A673 (cell line): ENCODE data around the gene PRR15L. TPM values are rescaled to one million over a fixed set of nuclear protein-coding genes. Genes with fewer than 3 reads are reported as not detected.
"Not testable (repeated sequence)": the region's sequence is repeated elsewhere in the genome, so short reads cannot be mapped to it uniquely, and the experiment has no call there.

Experiments used
- BruUV-seq: library from RNA; stranded (reverse); fragments of 400-500 nt; replicated peaks from 2 replicates; lab custom pipeline; 2021; lab: Mats Ljungman, UMichigan
- CTCF ChIA-PET: fragments of 300-600 bp; sonication (Branson Sonifier 250); formaldehyde crosslinking; loops from one replicate; lab custom pipeline; 2022; ENCODE audit warnings: antibody characterized with exemption; lab: Charles Lee
- POLR2A ChIA-PET: fragments of 300-600 bp; sonication (Branson Sonifier 250); formaldehyde crosslinking; loops from one replicate; lab custom pipeline; 2022; ENCODE audit warnings: antibody characterized with exemption; ENCODE audit not compliant: low non-redundant PET; lab: Charles Lee
- DNase-seq: peaks from one replicate; pipeline ENCODE4 v3.0.0-alpha.2; 2015; ENCODE audit warnings: low spot score
- H3K27ac ChIP-seq: fragments of 200-600 bp; sonication (generic); 2 replicates; pipeline ENCODE4 v1.5.1; 2016; ENCODE audit warnings: mixed run types, low read depth, mild to moderate bottlenecking, mixed read lengths, antibody characterized with exemption, low read length; ENCODE audit not compliant: poor library complexity, severe bottlenecking
- H3K27me3 ChIP-seq: fragments of 200-600 bp; sonication (generic); replicated peaks from 2 replicates; pipeline ENCODE4 v1.6.1; 2017; ENCODE audit warnings: mixed run types, low read depth, mild to moderate bottlenecking, mixed read lengths, antibody characterized with exemption, low read length; ENCODE audit not compliant: insufficient read depth, poor library complexity
- H3K36me3 ChIP-seq: fragments of 200-600 bp; sonication (generic); 2 replicates; pipeline ENCODE4 v1.6.1; 2016; ENCODE audit warnings: mixed run types, mild to moderate bottlenecking, mixed read lengths, antibody characterized with exemption, low read length; ENCODE audit not compliant: insufficient read depth, poor library complexity, severe bottlenecking
- H3K4me1 ChIP-seq: fragments of 200-600 bp; sonication (generic); 2 replicates; pipeline ENCODE4 v1.6.1; 2017; ENCODE audit warnings: mixed run types, mild to moderate bottlenecking, mixed read lengths, antibody characterized with exemption, low read length; ENCODE audit not compliant: insufficient read depth, poor library complexity, severe bottlenecking
- H3K4me3 ChIP-seq: fragments of 200-600 bp; sonication (generic); 2 replicates; pipeline ENCODE4 v1.5.1; 2016; ENCODE audit warnings: low read depth, mixed run types, mild to moderate bottlenecking, mixed read lengths, low read length; ENCODE audit not compliant: poor library complexity, severe bottlenecking
- H3K9me3 ChIP-seq: fragments of 200-600 bp; sonication (generic); 2 replicates; pipeline ENCODE4 v1.6.1; 2016; ENCODE audit warnings: mixed run types, low read depth, mild to moderate bottlenecking, mixed read lengths, antibody characterized with exemption, low read length; ENCODE audit not compliant: poor library complexity, severe bottlenecking
- CTCF ChIP-seq: fragments of 300-800, 200-600 bp; sonication (generic); conservative IDR thresholded peaks from 2 replicates; pipeline ENCODE4 v1.5.1; 2017; ENCODE audit warnings: low read depth, mild to moderate bottlenecking, antibody characterized with exemption, low read length, moderate library complexity, mixed read lengths
- EZH2 ChIP-seq: fragments of 200-600 bp; sonication (generic); IDR thresholded peaks from 2 replicates; pipeline ENCODE4 v1.6.1; 2017; ENCODE audit warnings: borderline replicate concordance, low read depth, mild to moderate bottlenecking, mixed read lengths, antibody characterized with exemption, low read length; ENCODE audit not compliant: poor library complexity, severe bottlenecking
- intact Hi-C: fragments of 100-400 bp; cut with micrococcal nuclease; formaldehyde crosslinking; loops from one replicate; pipeline ENCODE4 v1.10.0; 2022; ENCODE audit not compliant: unreplicated experiment
- total RNA-seq: library from RNA; stranded (reverse); gene quantifications from 2 replicates; pipeline ENCODE4 v1.2.3, GENCODE V29; 2021

The PRR15L gene
- total RNA-seq, 1 experiment from 2014 or later, result not detected

DNA sequence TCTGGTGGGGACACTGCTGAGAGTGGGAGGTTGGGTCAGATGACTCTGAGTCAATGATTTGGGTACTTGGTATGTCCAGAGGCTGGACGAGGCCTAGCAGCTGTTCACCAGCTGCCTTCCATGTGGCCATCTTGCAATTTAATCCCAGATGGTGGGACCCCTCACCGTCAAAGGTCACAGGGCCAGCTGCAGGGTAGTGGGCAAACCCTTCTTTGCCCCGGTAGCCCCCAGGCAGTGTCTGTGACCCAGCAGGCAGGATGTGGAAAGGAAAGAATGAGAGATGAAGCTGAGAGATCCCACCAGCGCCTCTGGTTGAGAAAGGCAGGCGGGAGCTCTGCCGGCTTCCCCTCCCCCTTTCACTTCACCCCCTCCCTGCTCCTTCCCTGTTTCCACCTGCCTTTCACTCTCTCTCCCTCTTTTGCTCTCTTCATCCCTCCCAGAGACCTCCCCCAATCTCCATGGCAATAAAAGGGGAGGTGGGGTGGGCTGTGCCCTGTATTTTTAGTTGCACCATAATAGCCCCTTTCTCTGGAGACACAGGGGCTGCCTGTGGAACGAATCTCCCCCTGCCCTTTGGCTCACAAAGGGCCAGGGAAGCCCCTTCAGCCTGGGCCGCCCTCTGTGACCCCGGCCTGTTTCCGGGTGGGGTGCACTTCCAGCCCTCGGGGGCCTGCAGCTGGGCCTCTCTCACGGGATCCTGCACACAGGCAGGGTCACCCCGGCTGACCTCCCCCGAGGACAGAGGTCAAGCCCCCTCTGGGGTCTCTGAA lies 33.5 kb upstream of the PRR15L start:
- ChIA-PET CTCF (no interaction called here), POLR2A (no interaction called here)
- peaks cover 27% of the 10 kb centered on the region for H3K4me1 ChIP-seq
- H3K27ac ChIP-seq, result no peak overlapping the region
- no TSS peak for BruUV-seq
- H3K36me3 ChIP-seq, result no peaks in the 10 kb centered on the region
- TF ChIP-seq CTCF (no peak), EZH2 (no peak)
- no peak overlapping the region for H3K4me3 ChIP-seq
- no peaks in the 10 kb centered on the region for H3K27me3 ChIP-seq
- intact Hi-C loops, result no loop called here
- no peak for DNase-seq
- no peaks in the 10 kb centered on the region for H3K9me3 ChIP-seq

GRCh38 chr17:47989700-47990099 lies 32.0 kb upstream of the PRR15L start:
- no TSS peak for BruUV-seq
- DNase-seq, result no peak
- H3K4me3 ChIP-seq, result no peak overlapping the region
- ChIA-PET POLR2A (interaction anchor here (0.6 kb wide), 1 partner anchor 19 kb away, joined by 4 read pairs; no protein-coding TSS in a partner anchor), CTCF (no interaction called here)
- peaks cover 27% of the 10 kb centered on the region for H3K4me1 ChIP-seq
- H3K36me3 ChIP-seq, result peaks cover 4% of the 10 kb centered on the region
- no peaks in the 10 kb centered on the region for H3K27me3 ChIP-seq
- peak overlapping the region; percentile 52 for H3K27ac ChIP-seq
- intact Hi-C loops, result no loop called here
- H3K9me3 ChIP-seq, result no peaks in the 10 kb centered on the region
- no peak for TF ChIP-seq EZH2

DNA sequence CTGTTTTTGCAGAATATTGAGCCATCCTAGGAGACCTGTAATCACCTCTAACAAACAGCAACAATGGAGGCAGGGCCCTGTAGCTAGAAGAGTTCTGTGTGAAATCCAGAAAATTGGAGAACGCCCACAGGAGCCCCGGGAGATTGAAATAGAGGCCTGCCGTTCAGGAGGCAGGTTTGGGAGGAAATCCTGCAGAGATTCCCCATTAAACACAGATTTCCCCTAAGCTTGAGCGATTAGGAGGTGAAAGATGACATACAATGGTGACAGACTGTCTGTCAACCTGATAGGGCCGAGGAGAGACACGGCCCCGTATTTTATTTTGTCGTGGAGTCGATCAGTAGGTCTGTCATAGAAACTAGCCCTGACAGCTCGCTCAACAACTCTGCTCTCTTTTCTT lies 31.5 kb upstream of the PRR15L start:
- intact Hi-C loops, result no loop called here
- Histone ChIP-seq H3K4me3 (no peak overlapping the region), H3K27me3 (no peaks in the 10 kb centered on the region), H3K9me3 (no peaks in the 10 kb centered on the region), H3K27ac (peak overlapping the region; percentile 52), H3K36me3 (peaks cover 4% of the 10 kb centered on the region), H3K4me1 (peaks cover 27% of the 10 kb centered on the region)
- POLR2A ChIA-PET, result interaction anchor here (0.5 to 0.6 kb wide), 2 partner anchors 19 to 65 kb away, joined by 4 to 10 read pairs; no protein-coding TSS in a partner anchor
- no peak for TF ChIP-seq CTCF
- BruUV-seq, result no TSS peak
- no peak for DNase-seq
- CTCF ChIA-PET, result no interaction called here

GRCh38 chr17:47988445-47988844 lies 30.8 kb upstream of the PRR15L start:
- CTCF ChIA-PET, H3K4me3 ChIP-seq, BruUV-seq: not testable (repeated sequence)

More at GRCh38 chr17:47988445-47988844, 30.8 kb upstream of the PRR15L start:
- intact Hi-C loops, POLR2A ChIA-PET, H3K27ac ChIP-seq, H3K27me3 ChIP-seq, H3K36me3 ChIP-seq, H3K9me3 ChIP-seq, DNase-seq: not testable (repeated sequence)
- peaks cover 27% of the 10 kb centered on the region for H3K4me1 ChIP-seq
